Nephron progenitor cell (in vitro differentiated cells): Measurements from ENCODE around the gene GRK5.
A peak's percentile ranks its signal among the peaks of the same experiment; 100 is the strongest.

Experiments
- DNase-seq: peaks from one replicate; pipeline ENCODE4 v3.0.0; 2021
- H3K27ac Mint-ChIP-seq: 2 replicates; pipeline ENCODE4 v1.8.0; 2021; ENCODE audit warnings: mild to moderate bottlenecking, moderate library complexity, mixed read lengths
- H3K27me3 Mint-ChIP-seq: 2 replicates; pipeline ENCODE4 v1.8.0; 2021; ENCODE audit warnings: mild to moderate bottlenecking, low read depth, mixed read lengths; ENCODE audit not compliant: poor library complexity
- H3K36me3 Mint-ChIP-seq: 2 replicates; pipeline ENCODE4 v1.8.0; 2021; ENCODE audit warnings: low read depth, mixed read lengths
- H3K4me1 Mint-ChIP-seq: 2 replicates; pipeline ENCODE4 v1.8.0; 2021; ENCODE audit warnings: mixed read lengths
- H3K4me3 Mint-ChIP-seq: 2 replicates; pipeline ENCODE4 v1.8.0; 2021; ENCODE audit warnings: mild to moderate bottlenecking, moderate library complexity, mixed read lengths
- H3K9me3 Mint-ChIP-seq: 2 replicates; pipeline ENCODE4 v1.8.0; 2021; ENCODE audit warnings: mild to moderate bottlenecking, moderate library complexity, mixed read lengths
- CTCF ChIP-seq: fragments of 200-600 bp; sonication (generic); IDR thresholded peaks from 2 replicates; pipeline ENCODE4 v1.5.0; 2021; ENCODE audit warnings: antibody characterized with exemption

The GRK5 gene

GRCh38 chr10:119398996-119399395 lies 191.6 kb downstream of the GRK5 start:
- no peak for DNase-seq
- no peak for TF ChIP-seq CTCF
- peak overlapping the region; percentile 16 for H3K27ac Mint-ChIP-seq
- H3K36me3 Mint-ChIP-seq, result peaks cover 19% of the 10 kb centered on the region
- no peak overlapping the region for H3K4me3 Mint-ChIP-seq
- H3K9me3 Mint-ChIP-seq, result no peaks in the 10 kb centered on the region
- peaks cover 11% of the 10 kb centered on the region for H3K27me3 Mint-ChIP-seq
- H3K4me1 Mint-ChIP-seq, result peaks cover 60% of the 10 kb centered on the region

DNA sequence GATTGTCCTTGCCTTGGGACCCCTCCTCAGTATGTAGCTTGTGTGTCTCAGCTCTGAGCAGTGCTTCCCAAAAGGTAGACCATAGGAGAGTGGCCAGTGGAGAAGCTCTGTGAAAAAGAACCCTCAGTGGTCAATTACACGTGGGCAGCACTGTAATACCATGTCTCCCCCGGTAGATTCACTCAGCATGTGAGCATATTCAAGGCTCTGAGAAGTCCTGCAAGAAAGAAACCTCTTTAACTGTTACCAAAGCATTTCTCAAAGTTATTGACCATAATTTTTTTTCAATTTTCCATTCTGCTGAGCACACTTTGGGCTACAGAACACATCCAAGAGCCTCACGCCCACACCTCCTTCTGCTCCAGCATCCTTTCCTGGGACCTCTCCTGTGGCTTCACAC lies 192.1 kb downstream of the GRK5 start:
- H3K4me1 Mint-ChIP-seq, result peaks cover 60% of the 10 kb centered on the region
- H3K9me3 Mint-ChIP-seq, result no peaks in the 10 kb centered on the region
- no peak for DNase-seq
- H3K4me3 Mint-ChIP-seq, result no peak overlapping the region
- no peak for TF ChIP-seq CTCF
- peaks cover 19% of the 10 kb centered on the region for H3K36me3 Mint-ChIP-seq
- peak overlapping the region; percentile 16 for H3K27ac Mint-ChIP-seq
- peaks cover 11% of the 10 kb centered on the region for H3K27me3 Mint-ChIP-seq

DNA sequence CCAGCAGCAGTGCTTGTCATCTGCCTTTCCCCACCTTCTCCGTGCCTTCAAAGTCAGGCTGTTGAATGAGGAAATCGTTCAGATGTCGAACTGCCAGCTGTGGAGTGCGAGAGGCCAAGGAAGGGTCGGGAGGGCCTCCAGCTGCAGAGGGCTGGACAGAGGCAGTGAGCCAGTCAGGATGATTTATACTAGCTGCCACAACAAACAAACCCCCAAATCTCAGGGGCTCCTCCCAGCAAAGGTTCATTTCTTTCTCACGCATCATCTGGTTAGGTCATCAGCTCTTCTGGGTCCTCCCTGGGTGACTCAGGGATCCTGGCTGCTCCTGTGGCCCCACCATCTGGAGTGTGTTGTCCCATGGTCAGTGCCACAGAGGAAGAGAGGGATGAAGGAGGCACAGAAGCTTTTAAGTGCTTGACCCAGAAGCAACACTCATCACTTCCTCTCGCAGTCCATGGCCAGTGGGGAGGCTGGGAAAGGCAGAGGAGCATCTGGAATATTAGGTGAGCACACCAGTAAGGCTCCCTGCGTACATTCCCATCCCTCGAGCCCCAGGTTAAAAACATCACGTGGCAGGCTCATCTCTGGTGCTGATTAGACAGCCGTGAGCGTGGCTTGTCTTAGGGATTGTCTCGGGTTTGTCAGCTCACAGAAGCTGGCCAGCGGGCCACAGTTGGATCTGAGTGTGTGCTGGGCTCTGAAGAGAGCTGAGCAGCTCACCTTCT lies 194.5 kb downstream of the GRK5 start:
- H3K4me3 Mint-ChIP-seq, result no peak overlapping the region
- peaks cover 64% of the 10 kb centered on the region for H3K4me1 Mint-ChIP-seq
- H3K27me3 Mint-ChIP-seq, result peaks cover 11% of the 10 kb centered on the region
- H3K27ac Mint-ChIP-seq, result peak overlapping the region; percentile 98
- no peak for TF ChIP-seq CTCF
- no peaks in the 10 kb centered on the region for H3K9me3 Mint-ChIP-seq
- peaks cover 19% of the 10 kb centered on the region for H3K36me3 Mint-ChIP-seq
- DNase-seq, result peak; percentile 58

DNA sequence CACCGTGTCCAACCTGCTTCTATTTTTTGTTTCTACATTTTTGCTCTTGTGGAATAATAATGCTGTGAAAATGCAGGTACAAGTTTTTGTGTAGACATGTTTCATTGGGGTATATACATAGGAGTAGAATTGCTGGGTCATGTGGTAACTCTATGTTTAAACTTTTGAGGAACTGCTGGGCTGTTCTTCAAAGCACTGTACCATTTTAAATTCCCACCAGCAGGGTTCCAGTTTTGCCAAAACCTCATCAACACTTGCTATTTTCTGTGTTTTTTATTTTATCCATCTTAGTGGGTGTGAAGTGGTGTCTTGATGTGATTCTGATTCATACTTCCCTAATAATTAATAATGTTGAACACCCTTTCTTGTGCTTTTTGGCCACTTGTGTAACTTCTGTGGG lies 196.6 kb downstream of the GRK5 start:
- TF ChIP-seq CTCF, result no peak
- Mint-ChIP-seq H3K27me3 (peaks cover 8% of the 10 kb centered on the region), H3K9me3 (no peaks in the 10 kb centered on the region), H3K27ac (peak overlapping the region; percentile 80), H3K4me1 (peaks cover 80% of the 10 kb centered on the region), H3K4me3 (no peak overlapping the region), H3K36me3 (peaks cover 12% of the 10 kb centered on the region)
- no peak for DNase-seq

DNA sequence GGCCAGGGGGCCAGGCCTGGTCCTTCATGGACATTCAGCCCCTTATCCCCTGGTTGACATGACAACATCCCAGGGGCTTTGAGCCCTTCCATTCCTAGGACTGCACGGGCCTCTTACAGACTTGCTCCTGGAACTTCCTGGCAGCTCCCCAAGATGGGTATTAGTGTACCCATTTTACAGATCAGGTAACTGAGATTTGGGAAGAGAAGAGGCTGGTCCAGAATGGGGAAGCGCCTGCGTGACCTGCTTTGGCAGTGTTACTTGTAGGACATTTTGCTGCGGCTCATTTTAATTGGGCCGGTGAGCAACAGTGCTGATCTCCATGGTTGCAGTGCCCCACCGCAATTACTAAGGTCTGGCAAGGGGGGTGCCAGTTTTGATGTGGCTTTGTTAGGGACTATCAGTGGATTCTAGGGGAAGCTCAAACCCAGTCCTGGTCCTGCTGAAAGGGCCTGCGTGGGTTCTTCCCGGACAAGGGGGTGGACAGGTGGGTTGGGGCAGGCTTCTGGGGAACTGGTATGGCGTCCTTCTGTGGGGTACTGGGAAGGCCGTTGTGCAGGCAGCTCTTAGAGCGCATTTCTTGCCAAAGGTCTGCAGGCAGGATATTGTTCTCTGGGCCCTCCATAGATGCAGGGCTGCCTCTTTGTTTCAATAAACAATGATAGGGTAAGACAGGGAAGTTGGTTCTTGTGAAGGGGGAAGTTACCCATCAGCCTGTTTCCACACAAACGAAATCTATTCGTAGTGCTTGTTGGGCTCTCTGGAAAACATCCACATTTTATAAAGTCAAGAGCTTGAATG lies 197.5 kb downstream of the GRK5 start:
- Mint-ChIP-seq H3K27me3 (peaks cover 4% of the 10 kb centered on the region), H3K4me3 (no peak overlapping the region), H3K9me3 (no peaks in the 10 kb centered on the region), H3K4me1 (peaks cover 80% of the 10 kb centered on the region), H3K36me3 (peaks cover 4% of the 10 kb centered on the region), H3K27ac (no peak overlapping the region)
- no peak for TF ChIP-seq CTCF
- DNase-seq, result no peak

GRCh38 chr10:119405520-119405807 lies 198.1 kb downstream of the GRK5 start:
- Mint-ChIP-seq H3K4me1 (peaks cover 80% of the 10 kb centered on the region), H3K27ac (no peak overlapping the region)
- TF ChIP-seq CTCF, result no peak

More at GRCh38 chr10:119405520-119405807, 198.1 kb downstream of the GRK5 start:
- no peak overlapping the region for H3K4me3 Mint-ChIP-seq
- no peaks in the 10 kb centered on the region for H3K9me3 Mint-ChIP-seq
- no peaks in the 10 kb centered on the region for H3K27me3 Mint-ChIP-seq
- no peak for DNase-seq
- no peaks in the 10 kb centered on the region for H3K36me3 Mint-ChIP-seq
